OCI-LY7 (cell line): ENCODE data around the gene NSUN7. TPM values are rescaled to one million over a fixed set of nuclear protein-coding genes. Genes with fewer than 3 reads are reported as not detected.

Experiments
- BruUV-seq: library from RNA; stranded (reverse); fragments of 400-500 nt; replicated peaks from 2 replicates; lab custom pipeline; 2021; lab: Mats Ljungman, UMichigan
- CTCF ChIA-PET: fragments of 300-600 bp; sonication (Branson Sonifier 250); formaldehyde crosslinking; loops from one replicate; lab custom pipeline; 2022; ENCODE audit warnings: antibody characterized with exemption; ENCODE audit not compliant: unreplicated experiment; lab: Charles Lee
- POLR2A ChIA-PET: fragments of 300-600 bp; sonication (Branson Sonifier 250); formaldehyde crosslinking; loops from one replicate; lab custom pipeline; 2022; ENCODE audit warnings: antibody characterized with exemption; lab: Charles Lee
- DNase-seq: peaks from one replicate; pipeline ENCODE4 v3.0.0-alpha.2; 2015; ENCODE audit warnings: low spot score
- H2AFZ ChIP-seq: fragments of 200-600 bp; sonication (generic), shearing (Covaris generic); 2 replicates; pipeline ENCODE4 v1.6.1; 2014; ENCODE audit warnings: mild to moderate bottlenecking, antibody characterized with exemption, low read length, moderate library complexity
- H3K27ac ChIP-seq: fragments of 200-600 bp; sonication (generic); 2 replicates; pipeline ENCODE4 v1.5.1; 2014; ENCODE audit warnings: mixed run types, low read depth, mild to moderate bottlenecking, moderate library complexity, low read length, inconsistent platforms; ENCODE audit not compliant: poor library complexity, severe bottlenecking
- H3K36me3 ChIP-seq: fragments of 200-600 bp; sonication (generic); 2 replicates; pipeline ENCODE4 v1.6.1; 2014; ENCODE audit warnings: mild to moderate bottlenecking, antibody characterized with exemption, low read length, moderate library complexity, mixed read lengths; ENCODE audit not compliant: insufficient read depth
- H3K4me1 ChIP-seq: fragments of 200-600 bp; sonication (generic); 2 replicates; pipeline ENCODE4 v1.5.1; 2014; ENCODE audit warnings: mild to moderate bottlenecking, low read length; ENCODE audit not compliant: insufficient read depth, poor library complexity, severe bottlenecking
- H3K4me2 ChIP-seq: fragments of 200-600 bp; sonication (generic); 2 replicates; pipeline ENCODE4 v1.6.1; 2014; ENCODE audit warnings: mild to moderate bottlenecking, low read length
- H3K4me3 ChIP-seq: fragments of 200-600 bp; sonication (generic); 2 replicates; pipeline ENCODE4 v1.5.1; 2014; ENCODE audit warnings: mild to moderate bottlenecking, low read depth, low read length; ENCODE audit not compliant: poor library complexity, severe bottlenecking
- H3K79me2 ChIP-seq: fragments of 200-600 bp; sonication (generic); 2 replicates; pipeline ENCODE4 v1.6.1; 2016; ENCODE audit warnings: low read depth, mild to moderate bottlenecking, low read length, moderate library complexity, mixed read lengths; ENCODE audit not compliant: insufficient read depth
- H3K9me2 ChIP-seq: fragments of 200-600 bp; sonication (generic); 2 replicates; pipeline ENCODE4 v1.6.1; 2016; ENCODE audit warnings: mild to moderate bottlenecking, low read length, mixed read lengths; ENCODE audit not compliant: insufficient read depth
- H3K9me3 ChIP-seq: fragments of 200-600 bp; sonication (generic); 2 replicates; pipeline ENCODE4 v1.6.1; 2014; ENCODE audit warnings: mild to moderate bottlenecking, mixed run types, low read length, mixed read lengths
- H4K20me1 ChIP-seq: fragments of 200-600 bp; sonication (generic); 2 replicates; pipeline ENCODE4 v1.6.1; 2014; ENCODE audit warnings: mild to moderate bottlenecking, antibody characterized with exemption, low read length, moderate library complexity, mixed read lengths; ENCODE audit not compliant: insufficient read depth
- EZH2phosphoT487 ChIP-seq: fragments of 200-600 bp; sonication (generic); IDR thresholded peaks from 2 replicates; pipeline ENCODE4 v1.6.1; 2018; ENCODE audit warnings: low read depth, borderline replicate concordance, mild to moderate bottlenecking, mixed run types, antibody characterized with exemption, low read length, moderate library complexity, mixed read lengths
- intact Hi-C: fragments of 100-400 bp; cut with micrococcal nuclease; formaldehyde crosslinking; loops from one replicate; pipeline ENCODE4 v1.10.0; 2022; ENCODE audit not compliant: unreplicated experiment
- total RNA-seq, 2 experiments: library from RNA; depleted of rRNA in 1 of 2; stranded (reverse); fragments of >200 nt in 1 of 2; shearing (Covaris generic) in 1 of 2; gene quantifications; 2 replicates each; pipeline ENCODE4 v1.2.3, GENCODE V29; 2014 to 2022
- TF ChIP-seq, protein P1 (sequence below): fragments of 200-600 bp; sonication (generic); conservative IDR thresholded peaks from 2 replicates; pipeline ENCODE4 v1.5.1; 2014; ENCODE audit warnings: mild to moderate bottlenecking, antibody characterized with exemption, low read length, moderate library complexity, mixed read lengths

The NSUN7 gene
- total RNA-seq, 2 experiments from 2014 or later, result 0.13 TPM; not detected in 1

GRCh38 chr4:40737879-40738278, 11.9 kb upstream of the NSUN7 start:
- DNase-seq, result no peak
- no peak overlapping the region for H3K27ac ChIP-seq
- CTCF ChIA-PET, result no interaction called here
- no TSS peak for BruUV-seq
- H2AFZ ChIP-seq, result no peak overlapping the region
- no peak for TF ChIP-seq EZH2phosphoT487
- TF ChIP-seq, protein P1, sequence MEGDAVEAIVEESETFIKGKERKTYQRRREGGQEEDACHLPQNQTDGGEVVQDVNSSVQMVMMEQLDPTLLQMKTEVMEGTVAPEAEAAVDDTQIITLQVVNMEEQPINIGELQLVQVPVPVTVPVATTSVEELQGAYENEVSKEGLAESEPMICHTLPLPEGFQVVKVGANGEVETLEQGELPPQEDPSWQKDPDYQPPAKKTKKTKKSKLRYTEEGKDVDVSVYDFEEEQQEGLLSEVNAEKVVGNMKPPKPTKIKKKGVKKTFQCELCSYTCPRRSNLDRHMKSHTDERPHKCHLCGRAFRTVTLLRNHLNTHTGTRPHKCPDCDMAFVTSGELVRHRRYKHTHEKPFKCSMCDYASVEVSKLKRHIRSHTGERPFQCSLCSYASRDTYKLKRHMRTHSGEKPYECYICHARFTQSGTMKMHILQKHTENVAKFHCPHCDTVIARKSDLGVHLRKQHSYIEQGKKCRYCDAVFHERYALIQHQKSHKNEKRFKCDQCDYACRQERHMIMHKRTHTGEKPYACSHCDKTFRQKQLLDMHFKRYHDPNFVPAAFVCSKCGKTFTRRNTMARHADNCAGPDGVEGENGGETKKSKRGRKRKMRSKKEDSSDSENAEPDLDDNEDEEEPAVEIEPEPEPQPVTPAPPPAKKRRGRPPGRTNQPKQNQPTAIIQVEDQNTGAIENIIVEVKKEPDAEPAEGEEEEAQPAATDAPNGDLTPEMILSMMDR, result no peak
- H3K4me3 ChIP-seq, result no peak overlapping the region
- no peaks in the 10 kb centered on the region for H4K20me1 ChIP-seq
- H3K4me1 ChIP-seq, result no peaks in the 10 kb centered on the region
- no peaks in the 10 kb centered on the region for H3K9me3 ChIP-seq
- no peaks in the 10 kb centered on the region for H3K79me2 ChIP-seq
- no peaks in the 10 kb centered on the region for H3K36me3 ChIP-seq
- no peaks in the 10 kb centered on the region for H3K9me2 ChIP-seq
- POLR2A ChIA-PET, result interaction anchor here (0.7 kb wide), 3 partner anchors 154 to 405 kb away, joined by 3 to 5 read pairs (median 4); no protein-coding TSS in a partner anchor
- H3K4me2 ChIP-seq, result no peak overlapping the region
- intact Hi-C loops, result loop anchor here (5.0 to 10.0 kb wide), 3 partner anchors 104 to 927 kb away; no protein-coding TSS in a partner anchor

DNA sequence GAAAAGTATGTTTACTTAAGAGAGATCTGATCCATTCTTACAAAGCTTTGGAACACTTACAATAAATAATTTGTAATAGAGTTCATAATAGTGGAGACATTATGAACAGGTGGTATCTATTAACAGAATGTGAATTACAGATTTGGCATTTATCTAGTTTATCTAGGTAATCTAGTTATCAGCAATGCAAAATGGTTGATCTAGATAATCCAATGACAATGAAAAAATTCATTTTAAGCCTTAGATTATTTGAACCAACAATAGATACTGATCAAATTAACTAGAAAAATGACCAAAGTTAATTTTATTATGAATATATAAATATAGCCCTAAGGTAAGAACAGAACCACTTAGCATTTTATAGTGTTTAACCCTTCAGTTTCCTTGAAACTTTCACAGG, 10.4 kb upstream of the NSUN7 start:
- TF ChIP-seq, protein P1, result no peak
- Histone ChIP-seq H3K4me2 (no peak overlapping the region), H3K79me2 (no peaks in the 10 kb centered on the region), H2AFZ (no peak overlapping the region), H3K9me2 (no peaks in the 10 kb centered on the region), H3K36me3 (no peaks in the 10 kb centered on the region), H4K20me1 (no peaks in the 10 kb centered on the region), H3K4me1 (no peaks in the 10 kb centered on the region), H3K9me3 (no peaks in the 10 kb centered on the region), H3K4me3 (no peak overlapping the region), H3K27ac (no peak overlapping the region)
- BruUV-seq, result no TSS peak
- intact Hi-C loops, result loop anchor here (5.0 to 10.0 kb wide), 3 partner anchors 103 to 925 kb away; no protein-coding TSS in a partner anchor
- ChIA-PET CTCF (no interaction called here), POLR2A (no interaction called here)
- DNase-seq, result no peak

- Histone ChIP-seq H3K79me2 (no peaks in the 10 kb centered on the region), H2AFZ (no peak overlapping the region), H3K4me1 (no peaks in the 10 kb centered on the region), H3K9me3 (no peaks in the 10 kb centered on the region), H3K36me3 (no peaks in the 10 kb centered on the region), H4K20me1 (no peaks in the 10 kb centered on the region), H3K4me2 (no peak overlapping the region), H3K27ac (no peak overlapping the region), H3K4me3 (no peak overlapping the region), H3K9me2 (no peaks in the 10 kb centered on the region)
- DNase-seq, result no peak
- BruUV-seq, result no TSS peak
- TF ChIP-seq EZH2phosphoT487, result no peak
- TF ChIP-seq, protein P1, result no peak
- ChIA-PET POLR2A (interaction anchor here (0.7 kb wide), 1 partner anchor 260 kb away, joined by 3 read pairs; no protein-coding TSS in a partner anchor), CTCF (no interaction called here)
- intact Hi-C loops, result loop anchor here (5.0 kb wide), 1 partner anchor 63 kb away; no protein-coding TSS in a partner anchor
Observed at GRCh38 chr4:40744218-40744617, 5.5 kb upstream of the NSUN7 start.
